HepG2 (cell line): ENCODE results near the gene UQCRC1. TPM values are rescaled to one million over a fixed set of nuclear protein-coding genes. Genes with fewer than 3 reads are reported as not detected.

ENCODE experiments used
- ARNTL ChIP-seq: sonication (generic); formaldehyde crosslinking; IDR thresholded peaks from 2 replicates; pipeline ENCODE4 v1.4.0; 2020; ENCODE audit warnings: mild to moderate bottlenecking, missing genetic modification reagents
- BHLHE40 ChIP-seq: IDR thresholded peaks from 2 replicates; pipeline ENCODE4 v1.6.1; 2011; ENCODE audit warnings: low read length, improper control_type of control experiment
- CENPX ChIP-seq: sonication (generic); formaldehyde crosslinking; IDR thresholded peaks from 2 replicates; pipeline ENCODE4 v1.9.0; 2021; ENCODE audit warnings: mild to moderate bottlenecking, missing genetic modification reagents, moderate library complexity
- CHD2 ChIP-seq: IDR thresholded peaks from 2 replicates; pipeline ENCODE4 v1.6.1; 2011; ENCODE audit warnings: low read depth, low read length, improper control_type of control experiment
- DNMT1 ChIP-seq: sonication (generic); formaldehyde crosslinking; IDR thresholded peaks from 2 replicates; pipeline ENCODE4 v1.5.1; 2020; ENCODE audit warnings: mild to moderate bottlenecking, missing genetic modification reagents
- HNRNPUL1 ChIP-seq: fragments of 200-400 bp; formaldehyde crosslinking; IDR thresholded peaks from 2 replicates; pipeline ENCODE4 v1.6.1; 2017; ENCODE audit warnings: low read depth, mild to moderate bottlenecking, low read length, moderate library complexity
- MEIS2 ChIP-seq: sonication (generic); formaldehyde crosslinking; IDR thresholded peaks from 2 replicates; pipeline ENCODE4 v1.9.0; 2021; ENCODE audit warnings: mild to moderate bottlenecking, missing genetic modification reagents
- MIER2 ChIP-seq: IDR thresholded peaks from 2 replicates; pipeline ENCODE4 v1.6.1; 2016; ENCODE audit warnings: missing biosample characterization, missing genetic modification reagents
- MTF1 ChIP-seq: sonication (generic); formaldehyde crosslinking; IDR thresholded peaks from 2 replicates; pipeline ENCODE4 v1.5.0; 2020; ENCODE audit warnings: missing genetic modification reagents
- NFIC ChIP-seq: IDR thresholded peaks from 2 replicates; pipeline ENCODE4 v1.6.1; 2012; ENCODE audit warnings: mild to moderate bottlenecking, low read length, inconsistent platforms
- RBM39 ChIP-seq: fragments of 200-400 bp; formaldehyde crosslinking; IDR thresholded peaks from one replicate; pipeline ENCODE4 v1.6.1; 2018; ENCODE audit warnings: antibody characterized with exemption, mild to moderate bottlenecking, low read depth, low read length; ENCODE audit not compliant: poor library complexity, severe bottlenecking
- SALL1 ChIP-seq: sonication (generic); formaldehyde crosslinking; IDR thresholded peaks from 2 replicates; pipeline ENCODE4 v1.8.0; 2022; ENCODE audit warnings: mild to moderate bottlenecking, missing genetic modification reagents
- STAT5B ChIP-seq: sonication (generic); formaldehyde crosslinking; IDR thresholded peaks from 2 replicates; pipeline ENCODE4 v1.4.0; 2020; ENCODE audit warnings: missing genetic modification reagents
- TEAD3 ChIP-seq: optimal IDR thresholded peaks from 2 replicates; pipeline ENCODE3; 2016; ENCODE audit warnings: borderline replicate concordance
- ZFP41 ChIP-seq: sonication (generic); formaldehyde crosslinking; IDR thresholded peaks from 2 replicates; pipeline ENCODE4 v1.4.0; 2020; ENCODE audit warnings: mild to moderate bottlenecking, missing genetic modification reagents, borderline replicate concordance
- ZNF329 ChIP-seq: sonication (generic); formaldehyde crosslinking; IDR thresholded peaks from 2 replicates; pipeline ENCODE4 v1.9.0; 2021; ENCODE audit warnings: low read depth, mild to moderate bottlenecking, missing genetic modification reagents
- ZSCAN12 ChIP-seq: sonication (generic); formaldehyde crosslinking; IDR thresholded peaks from 2 replicates; pipeline ENCODE4 v1.9.0; 2021; ENCODE audit warnings: mild to moderate bottlenecking, missing genetic modification reagents
- polyA plus RNA-seq, 8 experiments: library from polyadenylated mRNA; depleted of rRNA in 3 of 8; stranded (reverse) in 7 of 8; unstranded in 1 of 8; fragments of >200 nt; fragmentation: Illumina TruSeq in 4 of 8; extraction: Trizol in 4 of 8; gene quantifications; 2 replicates each; pipeline versions ENCODE4 v1.2.1 to v1.2.3, GENCODE V29; 2011 to 2016; ENCODE audit warnings: low read depth in 4 of 8, missing spikeins in 1 of 8, mixed read lengths in 1 of 8; ENCODE audit not compliant: insufficient read depth in 1 of 8
- total RNA-seq, 5 experiments: library from RNA; depleted of rRNA; stranded (reverse); fragments of >200 nt; fragmentation: Illumina TruSeq; extraction: Trizol; gene quantifications; 2 replicates each; pipeline ENCODE4 v1.2.3, GENCODE V29; 2016; ENCODE audit warnings: low read depth in 1 of 5
- TF ChIP-seq, protein P1 (sequence below): sonication (generic); formaldehyde crosslinking; IDR thresholded peaks from 2 replicates; pipeline ENCODE4 v1.4.0; 2020; ENCODE audit warnings: missing genetic modification reagents
- TF ChIP-seq, protein P2 (sequence below): conservative IDR thresholded peaks from 2 replicates; pipeline ENCODE4 v1.6.1; 2018; ENCODE audit warnings: missing genetic modification reagents
- TF ChIP-seq, protein P3 (sequence below): IDR thresholded peaks from 2 replicates; pipeline ENCODE4 v1.6.1; 2016; ENCODE audit warnings: missing genetic modification reagents, missing compliant biosample characterization
- TF ChIP-seq, protein P4 (sequence below): sonication (generic); formaldehyde crosslinking; IDR thresholded peaks from 2 replicates; pipeline ENCODE4 v1.5.1; 2020; ENCODE audit warnings: missing genetic modification reagents, mild to moderate bottlenecking, borderline replicate concordance
- TF ChIP-seq, protein P5 (sequence below): sonication (generic); formaldehyde crosslinking; IDR thresholded peaks from 2 replicates; pipeline ENCODE4 v1.5.1; 2020; ENCODE audit warnings: missing genetic modification reagents, mild to moderate bottlenecking, borderline replicate concordance

Gene UQCRC1
- total and polyA plus RNA-seq, 2 of the 13 experiments (the other 11 are each of a cell fraction or from before 2014, with no cell fraction given) = 316 to 680 TPM

DNA sequence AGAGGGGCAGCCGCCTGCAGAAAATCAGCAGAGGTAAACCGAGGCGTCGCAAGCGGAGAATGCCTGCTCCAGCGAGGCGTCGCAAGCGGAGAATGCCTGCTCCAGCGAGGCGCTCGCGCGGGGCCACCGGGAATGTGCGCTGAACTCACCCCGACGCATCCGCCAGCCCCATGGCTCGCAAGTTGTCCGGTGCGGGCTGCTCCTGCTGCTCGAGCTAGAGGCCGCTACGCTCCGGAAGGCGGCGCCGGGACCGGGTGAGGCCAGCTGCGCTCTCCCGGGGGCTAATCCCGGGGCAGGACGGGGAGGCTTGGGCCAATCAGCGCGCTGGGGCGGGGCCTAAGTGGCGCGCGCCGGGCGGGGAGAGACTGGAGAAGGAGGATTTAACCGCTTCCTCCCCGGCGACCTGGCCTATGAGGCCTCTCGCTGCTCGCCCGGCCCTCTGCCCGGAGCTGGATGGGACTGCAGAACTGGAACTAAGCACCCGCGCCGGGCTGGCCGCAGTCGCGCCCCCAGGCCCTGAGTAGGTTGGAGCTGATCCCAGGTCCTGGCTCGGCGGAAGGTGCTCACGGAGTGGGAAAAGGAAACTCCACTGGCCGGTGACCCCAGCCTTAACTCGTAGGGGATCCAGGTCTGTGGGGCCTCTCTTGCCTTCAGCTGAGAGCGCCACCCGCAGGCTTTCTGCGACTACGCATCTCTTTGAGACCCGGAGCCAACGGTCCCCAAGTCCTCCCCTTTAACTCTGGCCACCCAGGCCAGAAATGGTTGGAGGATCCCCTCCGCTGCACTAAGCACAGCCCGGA, 26.0 kb upstream of the UQCRC1 start, which contains the start of gene SLC26A6 (continued):
- TF ChIP-seq, protein P1, sequence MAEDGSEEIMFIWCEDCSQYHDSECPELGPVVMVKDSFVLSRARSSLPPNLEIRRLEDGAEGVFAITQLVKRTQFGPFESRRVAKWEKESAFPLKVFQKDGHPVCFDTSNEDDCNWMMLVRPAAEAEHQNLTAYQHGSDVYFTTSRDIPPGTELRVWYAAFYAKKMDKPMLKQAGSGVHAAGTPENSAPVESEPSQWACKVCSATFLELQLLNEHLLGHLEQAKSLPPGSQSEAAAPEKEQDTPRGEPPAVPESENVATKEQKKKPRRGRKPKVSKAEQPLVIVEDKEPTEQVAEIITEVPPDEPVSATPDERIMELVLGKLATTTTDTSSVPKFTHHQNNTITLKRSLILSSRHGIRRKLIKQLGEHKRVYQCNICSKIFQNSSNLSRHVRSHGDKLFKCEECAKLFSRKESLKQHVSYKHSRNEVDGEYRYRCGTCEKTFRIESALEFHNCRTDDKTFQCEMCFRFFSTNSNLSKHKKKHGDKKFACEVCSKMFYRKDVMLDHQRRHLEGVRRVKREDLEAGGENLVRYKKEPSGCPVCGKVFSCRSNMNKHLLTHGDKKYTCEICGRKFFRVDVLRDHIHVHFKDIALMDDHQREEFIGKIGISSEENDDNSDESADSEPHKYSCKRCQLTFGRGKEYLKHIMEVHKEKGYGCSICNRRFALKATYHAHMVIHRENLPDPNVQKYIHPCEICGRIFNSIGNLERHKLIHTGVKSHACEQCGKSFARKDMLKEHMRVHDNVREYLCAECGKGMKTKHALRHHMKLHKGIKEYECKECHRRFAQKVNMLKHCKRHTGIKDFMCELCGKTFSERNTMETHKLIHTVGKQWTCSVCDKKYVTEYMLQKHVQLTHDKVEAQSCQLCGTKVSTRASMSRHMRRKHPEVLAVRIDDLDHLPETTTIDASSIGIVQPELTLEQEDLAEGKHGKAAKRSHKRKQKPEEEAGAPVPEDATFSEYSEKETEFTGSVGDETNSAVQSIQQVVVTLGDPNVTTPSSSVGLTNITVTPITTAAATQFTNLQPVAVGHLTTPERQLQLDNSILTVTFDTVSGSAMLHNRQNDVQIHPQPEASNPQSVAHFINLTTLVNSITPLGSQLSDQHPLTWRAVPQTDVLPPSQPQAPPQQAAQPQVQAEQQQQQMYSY (CRISPR knock-in tag) = peak; percentile 90
- TF ChIP-seq MIER2 (CRISPR knock-in tag) = 0 out of 2 replicates have a peak, but pooled peaks have one; percentile 25
- TF ChIP-seq ZNF329 (CRISPR knock-in tag) = no peak
- TF ChIP-seq, protein P2, sequence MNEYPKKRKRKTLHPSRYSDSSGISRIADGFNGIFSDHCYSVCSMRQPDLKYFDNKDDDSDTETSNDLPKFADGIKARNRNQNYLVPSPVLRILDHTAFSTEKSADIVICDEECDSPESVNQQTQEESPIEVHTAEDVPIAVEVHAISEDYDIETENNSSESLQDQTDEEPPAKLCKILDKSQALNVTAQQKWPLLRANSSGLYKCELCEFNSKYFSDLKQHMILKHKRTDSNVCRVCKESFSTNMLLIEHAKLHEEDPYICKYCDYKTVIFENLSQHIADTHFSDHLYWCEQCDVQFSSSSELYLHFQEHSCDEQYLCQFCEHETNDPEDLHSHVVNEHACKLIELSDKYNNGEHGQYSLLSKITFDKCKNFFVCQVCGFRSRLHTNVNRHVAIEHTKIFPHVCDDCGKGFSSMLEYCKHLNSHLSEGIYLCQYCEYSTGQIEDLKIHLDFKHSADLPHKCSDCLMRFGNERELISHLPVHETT (CRISPR knock-in tag) = no peak
- no peak for TF ChIP-seq CHD2
- TF ChIP-seq ZSCAN12 = no peak
- no peak for TF ChIP-seq CENPX (CRISPR knock-in tag)
- TF ChIP-seq MEIS2 (CRISPR knock-in tag) = no peak
- 0 out of 2 replicates have a peak, but pooled peaks have one; percentile 14 for TF ChIP-seq ZFP41 (CRISPR knock-in tag)
- no peak for TF ChIP-seq HNRNPUL1
- TF ChIP-seq, protein P3, sequence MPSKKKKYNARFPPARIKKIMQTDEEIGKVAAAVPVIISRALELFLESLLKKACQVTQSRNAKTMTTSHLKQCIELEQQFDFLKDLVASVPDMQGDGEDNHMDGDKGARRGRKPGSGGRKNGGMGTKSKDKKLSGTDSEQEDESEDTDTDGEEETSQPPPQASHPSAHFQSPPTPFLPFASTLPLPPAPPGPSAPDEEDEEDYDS (CRISPR knock-in tag) = peak; percentile 93
- no peak for TF ChIP-seq DNMT1
- TF ChIP-seq, protein P4, sequence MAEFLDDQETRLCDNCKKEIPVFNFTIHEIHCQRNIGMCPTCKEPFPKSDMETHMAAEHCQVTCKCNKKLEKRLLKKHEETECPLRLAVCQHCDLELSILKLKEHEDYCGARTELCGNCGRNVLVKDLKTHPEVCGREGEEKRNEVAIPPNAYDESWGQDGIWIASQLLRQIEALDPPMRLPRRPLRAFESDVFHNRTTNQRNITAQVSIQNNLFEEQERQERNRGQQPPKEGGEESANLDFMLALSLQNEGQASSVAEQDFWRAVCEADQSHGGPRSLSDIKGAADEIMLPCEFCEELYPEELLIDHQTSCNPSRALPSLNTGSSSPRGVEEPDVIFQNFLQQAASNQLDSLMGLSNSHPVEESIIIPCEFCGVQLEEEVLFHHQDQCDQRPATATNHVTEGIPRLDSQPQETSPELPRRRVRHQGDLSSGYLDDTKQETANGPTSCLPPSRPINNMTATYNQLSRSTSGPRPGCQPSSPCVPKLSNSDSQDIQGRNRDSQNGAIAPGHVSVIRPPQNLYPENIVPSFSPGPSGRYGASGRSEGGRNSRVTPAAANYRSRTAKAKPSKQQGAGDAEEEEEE (CRISPR knock-in tag) = no peak; the same call in 1 of the 2 replicates
- TF ChIP-seq BHLHE40 = no peak
- TF ChIP-seq RBM39 = peak; percentile 58
- TF ChIP-seq, protein P5, sequence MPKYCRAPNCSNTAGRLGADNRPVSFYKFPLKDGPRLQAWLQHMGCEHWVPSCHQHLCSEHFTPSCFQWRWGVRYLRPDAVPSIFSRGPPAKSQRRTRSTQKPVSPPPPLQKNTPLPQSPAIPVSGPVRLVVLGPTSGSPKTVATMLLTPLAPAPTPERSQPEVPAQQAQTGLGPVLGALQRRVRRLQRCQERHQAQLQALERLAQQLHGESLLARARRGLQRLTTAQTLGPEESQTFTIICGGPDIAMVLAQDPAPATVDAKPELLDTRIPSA = peak; percentile 76; the same call in 1 of the 2 replicates
- TF ChIP-seq ARNTL (CRISPR knock-in tag) = 0 out of 2 replicates have a peak, but pooled peaks have one; percentile 21
- peak; percentile 58 for TF ChIP-seq SALL1 (CRISPR knock-in tag)
- peak; percentile 14; the same call in 1 of the 2 replicates for TF ChIP-seq STAT5B (CRISPR knock-in tag)
- peak; percentile 49 for TF ChIP-seq TEAD3 (CRISPR knock-in tag)
- TF ChIP-seq NFIC = no peak
- TF ChIP-seq MTF1 (CRISPR knock-in tag) = 0 out of 2 replicates have a peak, but pooled peaks have one; percentile 54
